ENCODE results near the gene TPCN1. TPM values are rescaled to one million over a fixed set of nuclear protein-coding genes. Genes with fewer than 3 reads are reported as not detected.

The TPCN1 gene
- total and polyA plus RNA-seq, 2 of the 13 experiments (the other 11 are each of a cell fraction or from before 2014, with no cell fraction given): 8.0 to 26.8 TPM

- TF ChIP-seq ZMAT5 (CRISPR knock-in tag; IDR thresholded peaks at IDR 0.05; ENCODE audit: borderline replicate concordance, low read depth) (no peak), ATM (IDR thresholded peaks at IDR 0.05; ENCODE audit: borderline replicate concordance) (no peak), CCAR2 (optimal IDR thresholded peaks at IDR 0.05; ENCODE audit: low read depth, low read length) (no peak)
These were observed 63.5 kb downstream of the TPCN1 start (continued) for GRCh38 chr12:113284751-113285150.

DNA sequence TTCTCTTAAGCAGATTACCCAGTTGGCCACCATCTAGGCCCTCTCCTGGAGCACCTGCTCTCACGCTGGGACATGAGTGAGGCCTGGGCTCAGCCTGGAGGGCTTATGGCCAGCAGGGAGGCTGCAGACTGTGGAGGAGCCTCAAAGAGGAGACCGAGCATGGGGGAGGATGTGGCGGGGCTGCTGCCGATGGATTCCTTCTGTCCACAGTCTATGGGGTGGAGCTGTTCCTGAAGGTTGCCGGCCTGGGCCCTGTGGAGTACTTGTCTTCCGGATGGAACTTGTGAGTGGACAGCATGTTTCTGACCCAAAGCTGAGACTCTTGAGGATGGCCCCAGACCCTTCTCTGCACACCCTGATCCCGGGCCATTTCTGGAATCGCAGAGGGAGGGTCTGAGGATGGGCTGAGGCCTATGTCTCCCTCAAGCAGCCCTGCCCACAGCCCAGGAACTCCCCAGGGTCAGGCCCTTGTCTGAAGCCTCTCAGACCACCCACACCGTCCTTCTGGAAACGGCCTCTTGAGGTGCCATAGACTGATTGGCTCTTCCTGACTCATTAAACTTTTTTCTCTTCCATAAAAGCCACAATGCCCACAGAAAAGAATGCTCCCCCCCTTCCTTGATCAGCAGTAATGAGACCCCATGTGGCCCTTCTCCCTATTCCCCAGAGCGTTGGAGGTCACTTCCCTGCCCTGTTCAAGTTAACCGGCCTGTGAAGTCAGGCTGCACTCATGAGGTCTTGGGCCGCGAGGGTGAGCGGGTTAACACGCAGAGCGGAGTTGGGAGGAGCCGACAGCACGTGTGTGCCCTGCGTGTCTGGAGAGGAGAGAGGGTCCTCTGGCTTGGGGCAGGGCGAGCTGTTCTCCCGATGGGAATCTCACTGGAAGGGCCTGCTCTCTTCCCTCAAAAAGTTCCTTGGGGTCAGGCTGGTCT, 64.7 kb downstream of the TPCN1 start:
- peaks cover 4 to 6% of the 10 kb centered on the region in 2 experiments; a peak in 3 of 5 replicates for H3K36me3 ChIP-seq (replicated peaks in 1 of 2; ENCODE audit: control insufficient read depth in 1 of 2, insufficient read depth in 2 of 2, low read length in 2 of 2)
- in situ Hi-C loops (cut with HindIII; ENCODE audit: extremely low pct_ligation_motif_present, low pct_unique_long_range_greater_than_20kb) (no loop called here), intact Hi-C loops (cut with micrococcal nuclease; ENCODE audit: unreplicated experiment) (no loop called here)
- H3K27ac ChIP-seq (ENCODE audit: extremely low read length, insufficient read depth, low read length): no peak overlapping the region
- TF ChIP-seq MXD3 (CRISPR knock-in tag; IDR thresholded peaks at IDR 0.05): no peak
- TF ChIP-seq GATAD1 (CRISPR knock-in tag; IDR thresholded peaks at IDR 0.05): no peak
- no peak for TF ChIP-seq ZBTB20 (CRISPR knock-in tag; IDR thresholded peaks at IDR 0.05; ENCODE audit: borderline replicate concordance, low read depth)
- no peak for TF ChIP-seq KAT8 (CRISPR knock-in tag; IDR thresholded peaks at IDR 0.05)
- TF ChIP-seq, protein P1, sequence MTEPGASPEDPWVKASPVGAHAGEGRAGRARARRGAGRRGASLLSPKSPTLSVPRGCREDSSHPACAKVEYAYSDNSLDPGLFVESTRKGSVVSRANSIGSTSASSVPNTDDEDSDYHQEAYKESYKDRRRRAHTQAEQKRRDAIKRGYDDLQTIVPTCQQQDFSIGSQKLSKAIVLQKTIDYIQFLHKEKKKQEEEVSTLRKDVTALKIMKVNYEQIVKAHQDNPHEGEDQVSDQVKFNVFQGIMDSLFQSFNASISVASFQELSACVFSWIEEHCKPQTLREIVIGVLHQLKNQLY (CRISPR knock-in tag; IDR thresholded peaks at IDR 0.05): no peak
- TF ChIP-seq ZNF547 (CRISPR knock-in tag; IDR thresholded peaks at IDR 0.05): no peak
- TF ChIP-seq RXRA (CRISPR knock-in tag; IDR thresholded peaks at IDR 0.05): no peak
- no peak for TF ChIP-seq MTA3 (CRISPR knock-in tag; IDR thresholded peaks at IDR 0.05)
- no peak for TF ChIP-seq SMYD3 (CRISPR knock-in tag; IDR thresholded peaks at IDR 0.05)
- H3K27me3 ChIP-seq (ENCODE audit: control insufficient read depth in 1 of 2, insufficient read depth in 2 of 2, low read length in 2 of 2): no peaks in the 10 kb centered on the region
- BruUV-seq (replicated peaks): no TSS peak
- no peaks in the 10 kb centered on the region; the same call in 1 of the 2 replicates for H3K4me1 ChIP-seq (ENCODE audit: insufficient read depth, low read length)
- ChIA-PET POLR2A (no interaction called here), CTCF (ENCODE audit: low intra/inter-chr PET ratio, low total read pairs) (no interaction called here)
- no peaks in the 10 kb centered on the region for H3K9me3 ChIP-seq (ENCODE audit: low read length)
- H4K20me1 ChIP-seq (ENCODE audit: insufficient read depth, low read length): no peaks in the 10 kb centered on the region
- no peaks in the 10 kb centered on the region for H3K79me2 ChIP-seq (ENCODE audit: insufficient read depth, low read length)
- DNase-seq (ENCODE audit: low spot score) (no peak), ATAC-seq (no peak), FAIRE-seq (no peak)
- 96% methylated on average over 17 of the region's 22 CpGs for WGBS (ENCODE audit: low lambda C conversion rate)
- H3K4me3 ChIP-seq (replicated peaks in 1 of 3; ENCODE audit: insufficient read depth in 1 of 3, low read depth in 2 of 3, low read length in 3 of 3): no peak overlapping the region
- no peak overlapping the region for H3K9ac ChIP-seq (ENCODE audit: insufficient read depth, low read depth, low read length)
- no peak overlapping the region for H3K4me2 ChIP-seq (ENCODE audit: low read depth, low read length)
- no peak overlapping the region for H2AFZ ChIP-seq (ENCODE audit: low read length)
